H9 (cell line): ENCODE measurements around the gene UBL5. TPM values are rescaled to one million over a fixed set of nuclear protein-coding genes. Genes with fewer than 3 reads are reported as not detected.
A peak's percentile ranks its signal among the peaks of the same experiment; 100 is the strongest.

Source experiments
- DNase-seq: peaks from one replicate; pipeline ENCODE4 v3.0.0-alpha.2; 2017
- H2AFZ ChIP-seq: one replicate; pipeline ENCODE4 v1.6.1; 2013; ENCODE audit warnings: mild to moderate bottlenecking, low read length, control low read depth, moderate library complexity
- H2AK5ac ChIP-seq: 2 replicates; pipeline ENCODE4 v1.6.1; 2013; ENCODE audit warnings: low read length, control low read depth, mixed read lengths; ENCODE audit not compliant: insufficient read length
- H2BK120ac ChIP-seq: one replicate; pipeline ENCODE4 v1.6.1; 2013; ENCODE audit warnings: low read depth, mild to moderate bottlenecking, low read length, control low read depth, inconsistent platforms; ENCODE audit not compliant: poor library complexity, severe bottlenecking
- H2BK12ac ChIP-seq: 2 replicates; pipeline ENCODE4 v1.6.1; 2013; ENCODE audit warnings: low read length, control low read depth, mixed read lengths, low read depth; ENCODE audit not compliant: insufficient read length
- H2BK15ac ChIP-seq: 2 replicates; pipeline ENCODE4 v1.6.1; 2013; ENCODE audit warnings: low read depth, low read length, control low read depth
- H2BK20ac ChIP-seq: one replicate; pipeline ENCODE4 v1.6.1; 2013; ENCODE audit warnings: low read depth, mild to moderate bottlenecking, low read length, control low read depth, inconsistent platforms; ENCODE audit not compliant: poor library complexity, severe bottlenecking
- H2BK5ac ChIP-seq: 2 replicates; pipeline ENCODE4 v1.6.1; 2013; ENCODE audit warnings: low read length, control low read depth, mixed read lengths; ENCODE audit not compliant: insufficient read length
- H3K14ac ChIP-seq: 2 replicates; pipeline ENCODE4 v1.6.1; 2013; ENCODE audit warnings: low read length, control low read depth; ENCODE audit not compliant: insufficient read depth
- H3K18ac ChIP-seq: 2 replicates; pipeline ENCODE4 v1.6.1; 2013; ENCODE audit warnings: low read depth, mild to moderate bottlenecking, mixed read lengths, low read length, control low read depth; ENCODE audit not compliant: insufficient read length
- H3K23ac ChIP-seq: 2 replicates; pipeline ENCODE4 v1.6.1; 2013; ENCODE audit warnings: low read length, control low read depth, mixed read lengths, low read depth; ENCODE audit not compliant: insufficient read length
- H3K23me2 ChIP-seq: 2 replicates; pipeline ENCODE4 v1.6.1; 2013; ENCODE audit warnings: low read depth, mild to moderate bottlenecking, mixed read lengths, low read length, control low read depth; ENCODE audit not compliant: insufficient read length, poor library complexity, severe bottlenecking
- H3K27ac ChIP-seq: 2 replicates; pipeline ENCODE4 v1.5.1; 2013; ENCODE audit warnings: low read length, control low read depth, mixed read lengths, low read depth; ENCODE audit not compliant: insufficient read length
- H3K27me3 ChIP-seq: 2 replicates; pipeline ENCODE4 v1.6.1; 2013; ENCODE audit warnings: low read length, control low read depth, inconsistent platforms; ENCODE audit not compliant: insufficient read depth
- H3K4ac ChIP-seq: 2 replicates; pipeline ENCODE4 v1.6.1; 2013; ENCODE audit warnings: low read depth, mild to moderate bottlenecking, control low read depth, inconsistent platforms, low read length, moderate library complexity
- H3K4me1 ChIP-seq: 2 replicates; pipeline ENCODE4 v1.6.1; 2013; ENCODE audit warnings: low read length, control low read depth, inconsistent platforms; ENCODE audit not compliant: insufficient read depth
- H3K4me2 ChIP-seq: 2 replicates; pipeline ENCODE4 v1.6.1; 2013; ENCODE audit warnings: low read length, control low read depth, mixed read lengths; ENCODE audit not compliant: insufficient read length, insufficient read depth
- H3K56ac ChIP-seq: 2 replicates; pipeline ENCODE4 v1.6.1; 2013; ENCODE audit warnings: low read depth, mild to moderate bottlenecking, mixed read lengths, low read length, control low read depth; ENCODE audit not compliant: insufficient read length
- H3K79me1 ChIP-seq: 2 replicates; pipeline ENCODE4 v1.6.1; 2013; ENCODE audit warnings: low read depth, mild to moderate bottlenecking, moderate library complexity, low read length, control low read depth, inconsistent platforms; ENCODE audit not compliant: insufficient read depth, poor library complexity, severe bottlenecking
- H3K79me2 ChIP-seq: 2 replicates; pipeline ENCODE4 v1.6.1; 2013; ENCODE audit warnings: low read length, control low read depth, inconsistent platforms; ENCODE audit not compliant: insufficient read depth
- H3K9ac ChIP-seq: 2 replicates; pipeline ENCODE4 v1.6.1; 2013; ENCODE audit warnings: low read length, control low read depth, mixed read lengths; ENCODE audit not compliant: insufficient read length; ENCODE audit errors: extremely low read depth
- H3K9me3 ChIP-seq: one replicate; pipeline ENCODE4 v1.6.1; 2013; ENCODE audit warnings: low read depth, low read length, inconsistent platforms; ENCODE audit not compliant: control insufficient read depth
- H3T11ph ChIP-seq: one replicate; pipeline ENCODE4 v1.6.1; 2013; ENCODE audit warnings: mild to moderate bottlenecking, low read length, control low read depth, inconsistent platforms
- H4K20me1 ChIP-seq: one replicate; pipeline ENCODE4 v1.6.1; 2013; ENCODE audit not compliant: control insufficient read depth, insufficient read length, insufficient read depth
- H4K5ac ChIP-seq: 2 replicates; pipeline ENCODE4 v1.6.1; 2013; ENCODE audit warnings: low read depth, mild to moderate bottlenecking, mixed read lengths, low read length, control low read depth; ENCODE audit not compliant: insufficient read length
- H4K8ac ChIP-seq: replicated peaks from 2 replicates; pipeline ENCODE4 v1.6.1; 2013; ENCODE audit warnings: low read length, control low read depth, mixed read lengths, low read depth; ENCODE audit not compliant: insufficient read length
- H4K91ac ChIP-seq: 2 replicates; pipeline ENCODE4 v1.6.1; 2013; ENCODE audit warnings: low read depth, mild to moderate bottlenecking, moderate library complexity, mixed read lengths, low read length, control low read depth; ENCODE audit not compliant: insufficient read length
- H3K27ac Mint-ChIP-seq, 3 experiments: 2 replicates in 2 of 3; 3 replicates in 1 of 3; pipeline ENCODE4 v1.8.0; 2020 to 2021; ENCODE audit warnings: mixed read lengths in 3 of 3, mild to moderate bottlenecking in 1 of 3, moderate library complexity in 1 of 3
- H3K27me3 Mint-ChIP-seq: 2 replicates; pipeline ENCODE4 v1.8.0; 2021; ENCODE audit warnings: low read depth, mild to moderate bottlenecking, moderate library complexity, mixed read lengths
- H3K36me3 Mint-ChIP-seq, 3 experiments: 2 replicates in 2 of 3; 3 replicates in 1 of 3; pipeline ENCODE4 v1.8.0; 2020 to 2021; ENCODE audit warnings: low read depth in 3 of 3, mixed read lengths in 3 of 3; ENCODE audit not compliant: insufficient read depth in 1 of 3
- H3K4me1 Mint-ChIP-seq, 2 experiments: 2 replicates each; pipeline ENCODE4 v1.8.0; 2020; ENCODE audit warnings: mixed read lengths in 2 of 2
- H3K4me3 Mint-ChIP-seq, 2 experiments: 2 replicates in 1 of 2; 3 replicates in 1 of 2; pipeline ENCODE4 v1.8.0; 2020 to 2021; ENCODE audit warnings: mild to moderate bottlenecking in 2 of 2, mixed read lengths in 2 of 2, moderate library complexity in 1 of 2
- H3K9me3 Mint-ChIP-seq, 2 experiments: 2 replicates in 1 of 2; 3 replicates in 1 of 2; pipeline ENCODE4 v1.8.0; 2020; ENCODE audit warnings: mild to moderate bottlenecking in 2 of 2, mixed read lengths in 2 of 2, moderate library complexity in 1 of 2
- WGBS: extraction: QIAGEN DNeasy Blood & Tissue Kit; methylation state at CpG from one replicate; pipeline ENCODE4 v1.1.7; 2013; ENCODE audit warnings: missing lambda C conversion rate, low lambda C conversion rate, mixed read lengths; ENCODE audit not compliant: insufficient read length; ENCODE audit errors: extremely low coverage; 5-methylcytosine and 5-hydroxymethylcytosine counted together
- total RNA-seq: library from RNA; stranded (reverse); gene quantifications from 2 replicates; pipeline ENCODE4 v1.2.1, GENCODE V29; 2021
- TF ChIP-seq, protein P1 (sequence below): fragments of 200-600 bp; sonication (generic); conservative IDR thresholded peaks from 3 replicates; pipeline ENCODE4 v1.8.0; 2021; ENCODE audit warnings: antibody characterized with exemption, mild to moderate bottlenecking

The UBL5 gene
- total RNA-seq, 1 experiment from 2014 or later: 393 TPM

DNA sequence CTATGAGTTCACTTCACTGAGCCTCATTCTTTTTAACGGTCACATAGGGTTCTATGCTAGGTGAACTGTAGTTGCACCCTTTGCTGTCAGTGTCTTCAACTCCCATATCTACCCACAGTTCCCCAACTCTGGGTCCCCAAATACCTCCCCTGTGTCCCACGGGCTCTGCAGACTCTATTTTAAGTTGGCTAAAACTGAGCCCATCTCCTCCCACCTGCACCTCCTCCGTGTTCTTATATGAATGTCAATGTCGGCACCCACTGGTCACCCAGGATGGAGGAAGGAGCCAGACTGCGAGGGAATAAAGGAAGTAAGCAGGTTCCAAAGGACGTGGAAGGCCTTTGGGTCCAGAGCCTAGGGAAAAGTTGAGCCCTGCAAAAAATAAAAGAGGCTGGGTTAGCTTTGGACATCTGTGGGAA is 6.6 kb downstream of the UBL5 start:
- peaks cover 8 to 14% of the 10 kb centered on the region in 2 experiments for H3K4me1 Mint-ChIP-seq
- H3T11ph ChIP-seq: no peak overlapping the region
- no peak overlapping the region for H2BK20ac ChIP-seq
- H2AK5ac ChIP-seq: no peak overlapping the region
- no peaks in the 10 kb centered on the region for H3K9me3 ChIP-seq
- H3K27me3 ChIP-seq: no peaks in the 10 kb centered on the region
- H3K36me3 Mint-ChIP-seq: peaks cover 13 to 15% (median 14%) of the 10 kb centered on the region in 3 experiments
- H3K14ac ChIP-seq: no peak overlapping the region
- H2AFZ ChIP-seq: no peak overlapping the region
- H4K91ac ChIP-seq: no peak overlapping the region
- H2BK120ac ChIP-seq: no peak overlapping the region
- no peaks in the 10 kb centered on the region; a peak in 1 of 5 replicates for H3K9me3 Mint-ChIP-seq
- TF ChIP-seq, protein P1, sequence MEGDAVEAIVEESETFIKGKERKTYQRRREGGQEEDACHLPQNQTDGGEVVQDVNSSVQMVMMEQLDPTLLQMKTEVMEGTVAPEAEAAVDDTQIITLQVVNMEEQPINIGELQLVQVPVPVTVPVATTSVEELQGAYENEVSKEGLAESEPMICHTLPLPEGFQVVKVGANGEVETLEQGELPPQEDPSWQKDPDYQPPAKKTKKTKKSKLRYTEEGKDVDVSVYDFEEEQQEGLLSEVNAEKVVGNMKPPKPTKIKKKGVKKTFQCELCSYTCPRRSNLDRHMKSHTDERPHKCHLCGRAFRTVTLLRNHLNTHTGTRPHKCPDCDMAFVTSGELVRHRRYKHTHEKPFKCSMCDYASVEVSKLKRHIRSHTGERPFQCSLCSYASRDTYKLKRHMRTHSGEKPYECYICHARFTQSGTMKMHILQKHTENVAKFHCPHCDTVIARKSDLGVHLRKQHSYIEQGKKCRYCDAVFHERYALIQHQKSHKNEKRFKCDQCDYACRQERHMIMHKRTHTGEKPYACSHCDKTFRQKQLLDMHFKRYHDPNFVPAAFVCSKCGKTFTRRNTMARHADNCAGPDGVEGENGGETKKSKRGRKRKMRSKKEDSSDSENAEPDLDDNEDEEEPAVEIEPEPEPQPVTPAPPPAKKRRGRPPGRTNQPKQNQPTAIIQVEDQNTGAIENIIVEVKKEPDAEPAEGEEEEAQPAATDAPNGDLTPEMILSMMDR: no peak
- peak overlapping the region; percentile 33 to 68 (median 44); a peak in 3 of 7 replicates for H3K27ac Mint-ChIP-seq
- H2BK15ac ChIP-seq: no peak overlapping the region
- no peak overlapping the region for H3K18ac ChIP-seq
- H3K27ac ChIP-seq: no peak overlapping the region
- no peak for DNase-seq
- H3K4me3 Mint-ChIP-seq: peak overlapping the region; percentile 79
- H3K56ac ChIP-seq: no peak overlapping the region
- no peak overlapping the region for H4K8ac ChIP-seq
- H3K4ac ChIP-seq: no peak overlapping the region
- H3K9ac ChIP-seq: no peak overlapping the region
- peak overlapping the region; percentile 35 for H3K4me2 ChIP-seq
- H4K5ac ChIP-seq: no peak overlapping the region
- no peaks in the 10 kb centered on the region for H3K23me2 ChIP-seq
- peaks cover 5% of the 10 kb centered on the region for H3K79me2 ChIP-seq
- no peaks in the 10 kb centered on the region for H3K4me1 ChIP-seq
- no peak overlapping the region for H2BK5ac ChIP-seq
- no peak overlapping the region for H2BK12ac ChIP-seq
- peaks cover 7% of the 10 kb centered on the region for H3K79me1 ChIP-seq
- WGBS: no CpG with 5 or more reads among the region's 6 CpGs
- H3K23ac ChIP-seq: no peak overlapping the region
- no peaks in the 10 kb centered on the region for H4K20me1 ChIP-seq
- H3K27me3 Mint-ChIP-seq: no peaks in the 10 kb centered on the region
